ENCODE data around the gene GOPC.

Gene GOPC

GRCh38 chr6:117512987-117513573 lies 89.2 kb downstream of the GOPC start:
- no peak for DNase-seq

- no peak for DNase-seq
Measured at GRCh38 chr6:117512056-117512828, 90.1 kb downstream of the GOPC start.
